Large intestine (tissue), 3 donors: ENCODE measurements around the gene MACROH2A1. TPM values are rescaled to one million over a fixed set of nuclear protein-coding genes. Genes with fewer than 3 reads are reported as not detected.
"Not testable (repeated sequence)": the region's sequence is repeated elsewhere in the genome, so short reads cannot be mapped to it uniquely, and the experiment has no call there.

Source experiments
- DNase-seq, 2 donors: peaks; one replicate each; pipeline versions ENCODE4 v3.0.0 to v3.0.0-alpha.2; 2013
- H3K27ac ChIP-seq: one replicate; pipeline ENCODE4 v1.5.1; 2013; ENCODE audit warnings: low read length
- H3K27me3 ChIP-seq: 2 replicates; pipeline ENCODE4 v1.6.1; 2013; ENCODE audit warnings: low read length; ENCODE audit not compliant: control insufficient read depth, insufficient read depth
- H3K36me3 ChIP-seq: 2 replicates; pipeline ENCODE4 v1.6.1; 2013; ENCODE audit warnings: low read length; ENCODE audit not compliant: control insufficient read depth, insufficient read depth
- H3K4me1 ChIP-seq: one replicate; pipeline ENCODE4 v1.6.1; 2013; ENCODE audit warnings: low read length; ENCODE audit not compliant: control insufficient read depth, insufficient read depth
- H3K4me3 ChIP-seq: one replicate; pipeline ENCODE4 v1.5.1; 2013; ENCODE audit warnings: low read length
- H3K9me3 ChIP-seq: one replicate; pipeline ENCODE4 v1.6.1; 2013; ENCODE audit warnings: mild to moderate bottlenecking, low read depth, low read length, moderate library complexity; ENCODE audit not compliant: control insufficient read depth
- WGBS: methylation state at CpG from one replicate; pipeline ENCODE4 v1.1.5; 2013; ENCODE audit warnings: low lambda C conversion rate; ENCODE audit not compliant: insufficient coverage; 5-methylcytosine and 5-hydroxymethylcytosine counted together
- polyA plus RNA-seq: library from polyadenylated mRNA; unstranded; fragments of 120-200 nt; gene quantifications from one replicate; pipeline ENCODE4 v1.2.1, GENCODE V29; 2013

Gene MACROH2A1
- polyA plus RNA-seq, 1 donor = 312 TPM

DNA sequence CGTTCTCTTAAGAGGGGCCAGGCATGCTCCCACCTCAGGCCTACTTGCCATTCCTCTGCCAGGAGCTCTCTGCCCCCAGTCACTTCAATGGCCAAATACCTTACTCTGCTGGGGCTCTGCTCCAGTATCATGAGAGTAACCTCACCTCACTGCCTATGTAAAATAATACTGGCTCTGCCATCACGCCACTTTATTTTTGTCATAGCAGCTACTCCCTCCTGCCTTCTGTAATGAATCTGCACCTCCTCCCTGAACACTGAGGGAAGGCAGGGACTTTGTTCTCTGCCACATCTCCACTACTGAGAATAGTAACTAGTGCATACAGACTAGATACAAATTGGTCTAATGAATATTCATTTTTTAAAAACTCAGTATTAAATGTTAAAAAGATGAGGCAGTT, 33.8 kb downstream of the MACROH2A1 start:
- H3K27ac ChIP-seq = no peak overlapping the region
- peaks cover 3% of the 10 kb centered on the region for H3K4me1 ChIP-seq
- no CpG with 5 or more reads among the region's 2 CpGs for WGBS
- H3K36me3 ChIP-seq = peaks cover 73% of the 10 kb centered on the region
- no peak overlapping the region for H3K4me3 ChIP-seq
- no peaks in the 10 kb centered on the region for H3K27me3 ChIP-seq
- no peak for DNase-seq
- no peaks in the 10 kb centered on the region for H3K9me3 ChIP-seq

DNA sequence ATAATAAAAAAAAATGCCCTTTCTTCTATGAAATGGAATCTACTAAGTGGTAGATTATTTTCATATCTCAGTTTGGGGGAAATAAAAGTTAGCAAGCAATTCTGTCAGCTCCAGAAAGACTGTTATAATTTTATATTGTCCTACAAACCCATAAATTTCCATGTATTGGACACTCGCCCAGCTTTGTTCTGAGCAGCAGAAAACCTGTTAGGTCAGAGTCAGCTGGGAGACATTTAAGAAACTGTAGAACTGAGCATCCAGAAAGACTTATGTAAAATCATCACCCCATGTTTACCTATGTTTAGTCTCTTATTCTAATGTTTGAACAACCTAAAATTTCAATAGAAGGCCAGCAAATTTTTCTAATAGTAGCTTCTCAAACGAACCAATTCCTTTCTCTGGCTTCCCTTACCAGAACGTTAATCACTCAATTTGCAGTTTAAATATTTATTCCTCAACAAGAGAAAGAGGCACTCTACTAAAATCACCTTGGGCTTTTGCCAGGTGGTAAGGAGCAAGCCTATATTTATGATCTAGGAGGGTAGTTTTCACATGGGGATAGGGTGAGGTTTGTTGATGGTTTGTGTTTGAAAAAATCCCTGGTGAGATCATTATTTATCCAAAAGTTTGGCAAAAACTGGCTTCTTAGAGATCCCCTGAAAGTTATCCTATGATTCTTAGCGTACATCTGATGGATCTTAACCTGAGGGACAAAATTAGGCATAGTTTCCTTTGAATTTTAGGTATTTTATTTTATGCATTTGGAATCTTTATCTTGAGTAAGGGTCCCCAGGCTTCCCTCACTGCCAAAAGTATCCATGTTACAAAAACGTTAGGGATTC, 34.4 kb downstream of the MACROH2A1 start:
- H3K4me3 ChIP-seq = no peak overlapping the region
- peaks cover 73% of the 10 kb centered on the region for H3K36me3 ChIP-seq
- no peaks in the 10 kb centered on the region for H3K9me3 ChIP-seq
- peaks cover 3% of the 10 kb centered on the region for H3K4me1 ChIP-seq
- no peaks in the 10 kb centered on the region for H3K27me3 ChIP-seq
- WGBS = 56% methylated on average over 4 of the region's 5 CpGs
- no peak for DNase-seq
- no peak overlapping the region for H3K27ac ChIP-seq

DNA sequence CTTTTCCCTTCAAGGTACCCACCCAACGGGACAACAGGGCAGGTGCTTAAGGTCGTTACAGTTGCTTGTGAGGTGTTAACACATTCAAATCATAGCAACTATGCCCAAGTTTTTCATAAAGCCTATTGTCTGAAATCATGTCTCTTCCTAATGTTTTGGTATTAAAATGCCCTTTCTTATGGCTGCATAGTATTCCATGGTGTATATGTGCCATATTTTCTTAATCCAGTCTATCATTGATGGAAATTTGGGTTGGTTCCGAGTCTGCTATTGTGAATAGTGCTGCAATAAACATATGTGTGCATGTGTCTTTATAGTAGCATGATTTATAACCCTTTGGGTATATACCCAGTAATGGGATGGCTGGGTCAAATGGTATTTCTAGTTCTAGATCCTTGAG, 35.7 kb downstream of the MACROH2A1 start:
- 100% methylated on average over 1 of the region's 3 CpGs for WGBS
- H3K4me1 ChIP-seq, H3K9me3 ChIP-seq, H3K27ac ChIP-seq, DNase-seq, H3K27me3 ChIP-seq, H3K4me3 ChIP-seq: not testable (repeated sequence)
- H3K36me3 ChIP-seq = peaks cover 69% of the 10 kb centered on the region

DNA sequence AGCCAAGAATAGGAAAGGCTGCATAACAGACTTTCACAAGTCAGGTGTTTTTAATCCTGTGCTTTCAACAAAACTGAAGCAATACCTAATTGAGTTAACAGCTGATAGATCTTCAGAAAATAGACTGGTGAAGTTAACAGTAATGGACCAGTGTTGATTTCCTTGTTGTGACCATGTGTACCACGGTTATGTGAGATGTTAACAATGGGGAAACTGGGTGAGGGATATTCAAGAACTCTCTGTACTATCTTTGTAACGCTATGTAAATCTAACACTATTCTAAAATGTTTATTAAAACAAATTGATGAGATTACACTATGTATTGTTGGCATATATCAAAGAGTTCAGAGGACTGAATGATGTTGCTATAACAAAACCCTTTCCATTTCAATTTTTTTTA, 36.9 kb downstream of the MACROH2A1 start:
- H3K36me3 ChIP-seq = peaks cover 67% of the 10 kb centered on the region
- 100% methylated on average over 1 of the region's 2 CpGs for WGBS
- H3K27ac ChIP-seq = no peak overlapping the region
- H3K9me3 ChIP-seq = no peaks in the 10 kb centered on the region
- no peak overlapping the region for H3K4me3 ChIP-seq
- peaks cover 3% of the 10 kb centered on the region for H3K4me1 ChIP-seq
- DNase-seq = no peak
- no peaks in the 10 kb centered on the region for H3K27me3 ChIP-seq

DNA sequence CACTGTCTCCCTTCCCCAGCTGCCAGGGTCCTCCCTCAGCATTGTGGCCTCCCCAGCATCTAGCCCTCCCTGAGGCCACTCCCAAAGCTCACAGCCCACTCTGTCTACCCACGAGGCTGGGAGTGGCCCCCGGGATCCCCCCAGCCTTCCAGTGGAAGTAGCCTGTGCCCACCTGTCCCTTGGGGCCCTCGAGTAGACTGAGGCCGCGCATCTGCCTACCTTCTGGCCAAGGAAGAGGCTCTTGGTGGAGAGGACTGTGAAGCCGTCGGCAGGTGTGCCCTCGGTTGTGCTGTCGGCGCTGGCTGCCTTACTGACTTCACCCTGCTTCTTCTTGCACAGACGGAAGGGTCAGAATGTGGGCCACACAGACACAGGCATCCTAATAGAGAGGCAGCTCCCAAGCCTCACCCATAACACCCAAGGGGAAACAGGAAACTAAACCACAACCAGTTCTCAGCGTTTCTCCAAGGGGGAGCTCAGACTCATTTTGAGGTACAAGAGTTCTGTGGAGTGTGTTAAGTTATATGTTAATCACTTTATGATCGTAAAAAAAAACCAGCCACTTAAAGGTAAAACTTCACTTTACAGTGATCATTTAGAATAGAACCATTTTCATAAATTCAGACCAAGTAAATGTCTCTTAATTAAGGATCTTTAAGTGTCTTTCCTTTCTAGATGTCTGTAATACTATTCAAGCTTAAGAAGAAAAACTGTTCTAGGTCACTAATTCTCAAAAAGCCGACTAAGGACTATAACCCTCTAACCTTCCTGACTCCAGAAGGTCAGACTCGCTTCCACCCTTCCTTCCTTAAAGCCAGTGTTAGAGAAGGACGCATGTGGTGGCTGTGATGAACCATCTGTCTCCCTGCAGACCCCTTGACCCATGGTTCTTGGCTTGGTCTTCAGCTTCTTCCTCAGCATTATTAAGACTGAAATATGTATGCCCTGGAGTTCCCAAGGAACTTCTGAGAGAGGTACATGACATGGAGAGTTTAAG, 38.5 kb downstream of the MACROH2A1 start:
- Histone ChIP-seq H3K36me3 (peaks cover 65% of the 10 kb centered on the region), H3K27me3 (no peaks in the 10 kb centered on the region), H3K4me1 (peaks cover under 1% of the 10 kb centered on the region), H3K9me3 (no peaks in the 10 kb centered on the region), H3K27ac (no peak overlapping the region), H3K4me3 (no peak overlapping the region)
- 100% methylated on average over 1 of the region's 16 CpGs for WGBS
- no peak for DNase-seq

DNA sequence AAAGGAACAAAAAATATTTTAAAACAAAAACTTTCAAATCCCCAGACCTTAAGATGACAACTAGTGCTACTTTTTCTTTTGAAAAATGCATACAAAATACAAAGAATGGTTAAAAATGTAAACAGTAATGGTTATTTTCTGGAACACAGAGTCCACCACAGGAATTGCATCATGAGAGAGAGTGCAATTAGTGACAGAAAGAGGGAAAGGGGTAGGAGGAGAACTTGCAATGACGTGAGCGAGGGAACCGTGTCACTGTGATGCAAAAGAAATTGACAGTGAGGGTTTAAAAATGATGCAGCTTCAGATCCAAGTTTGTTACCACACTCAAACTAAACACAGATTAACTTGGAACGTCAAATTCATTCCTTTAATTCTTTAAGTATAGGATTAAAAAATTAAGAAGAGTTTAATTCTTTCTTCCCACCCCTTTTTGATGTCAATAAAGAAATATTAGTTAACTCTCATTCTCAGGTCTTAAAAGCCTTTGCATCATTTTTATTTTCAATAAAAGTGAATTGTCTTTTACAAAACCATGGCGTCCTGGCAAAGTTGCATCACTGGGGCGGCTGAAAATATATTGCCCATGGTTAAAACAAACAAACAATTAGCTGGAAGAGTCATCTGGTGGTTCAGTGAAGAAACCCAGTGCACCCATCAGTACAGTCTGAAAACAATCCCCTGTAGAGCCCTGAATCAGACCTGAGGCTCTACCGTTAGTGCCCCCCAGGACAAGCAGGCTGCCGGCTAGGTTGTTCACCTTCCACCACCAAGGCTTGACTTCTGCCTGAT, 39.5 kb downstream of the MACROH2A1 start:
- Histone ChIP-seq H3K4me3 (no peak overlapping the region), H3K4me1 (no peaks in the 10 kb centered on the region), H3K27me3 (no peaks in the 10 kb centered on the region), H3K9me3 (no peaks in the 10 kb centered on the region), H3K27ac (no peak overlapping the region), H3K36me3 (peaks cover 67% of the 10 kb centered on the region)
- no peak for DNase-seq
- WGBS = 70% methylated on average over 2 of the region's 8 CpGs

DNA sequence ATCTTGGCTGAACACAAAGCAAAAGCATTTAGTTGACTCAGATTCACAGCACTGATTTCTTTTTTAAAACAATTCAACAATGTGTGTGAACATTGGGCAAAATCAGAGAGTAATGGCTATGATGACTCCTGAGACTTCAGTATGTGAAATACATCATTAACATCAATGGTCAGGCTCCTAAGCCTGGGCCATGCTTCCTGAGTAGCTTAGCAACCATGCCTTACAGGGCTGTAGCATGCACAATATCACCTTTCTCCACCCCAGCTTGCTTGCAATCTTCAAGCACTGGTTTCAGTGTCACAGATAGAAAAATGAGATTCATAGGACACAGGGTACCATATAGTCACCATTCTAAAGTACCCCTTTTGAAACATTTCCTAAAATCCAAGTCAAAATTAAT, 41.3 kb downstream of the MACROH2A1 start:
- Histone ChIP-seq H3K9me3 (no peaks in the 10 kb centered on the region), H3K4me3 (no peak overlapping the region), H3K27ac (no peak overlapping the region), H3K4me1 (no peaks in the 10 kb centered on the region), H3K27me3 (no peaks in the 10 kb centered on the region), H3K36me3 (peaks cover 77% of the 10 kb centered on the region)
- DNase-seq = no peak

DNA sequence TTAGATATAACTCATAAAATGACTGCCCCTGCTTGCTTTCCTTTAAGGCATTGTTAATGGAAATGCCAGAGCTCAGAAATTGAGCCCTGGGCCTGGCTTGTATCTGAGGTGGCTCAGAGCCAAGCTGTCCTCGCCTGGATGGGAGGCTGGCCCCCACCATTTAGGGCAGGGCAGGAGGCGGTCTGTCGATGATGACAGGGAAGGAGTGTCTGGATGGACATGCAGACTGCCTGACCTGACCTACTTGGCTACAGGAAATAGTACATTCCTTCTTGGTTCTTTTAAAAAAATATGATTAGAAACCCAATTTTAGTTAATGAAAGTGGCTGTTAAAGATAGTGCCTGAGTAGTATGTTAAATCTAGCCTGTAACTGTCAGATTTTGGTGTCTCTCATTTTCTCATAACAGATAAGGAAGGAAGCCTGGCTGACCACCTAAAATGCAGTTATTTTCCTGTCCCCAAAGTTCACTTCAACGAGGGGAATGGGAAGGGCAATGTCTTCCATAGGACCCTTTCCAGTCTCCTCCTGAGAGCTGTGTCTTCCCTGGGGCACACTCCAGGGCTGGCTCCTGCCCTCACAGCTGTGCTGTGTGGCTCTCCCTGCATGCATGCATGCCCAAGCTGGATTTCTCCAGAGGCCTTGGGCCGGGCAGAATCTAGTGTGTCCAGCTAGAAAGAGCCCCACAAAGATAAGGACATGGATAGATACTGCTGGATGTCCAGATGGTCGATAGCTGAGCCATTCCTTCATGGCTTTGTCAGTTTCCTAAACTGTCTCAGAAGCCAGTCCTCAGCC, 42.3 kb downstream of the MACROH2A1 start:
- peaks cover 82% of the 10 kb centered on the region for H3K36me3 ChIP-seq
- DNase-seq = peak in 1 of 2 donors; percentile 23
- no CpG with 5 or more reads among the region's 6 CpGs for WGBS
- no peaks in the 10 kb centered on the region for H3K9me3 ChIP-seq
- no peaks in the 10 kb centered on the region for H3K27me3 ChIP-seq
- no peak overlapping the region for H3K4me3 ChIP-seq
- no peak overlapping the region for H3K27ac ChIP-seq
- no peaks in the 10 kb centered on the region for H3K4me1 ChIP-seq

DNA sequence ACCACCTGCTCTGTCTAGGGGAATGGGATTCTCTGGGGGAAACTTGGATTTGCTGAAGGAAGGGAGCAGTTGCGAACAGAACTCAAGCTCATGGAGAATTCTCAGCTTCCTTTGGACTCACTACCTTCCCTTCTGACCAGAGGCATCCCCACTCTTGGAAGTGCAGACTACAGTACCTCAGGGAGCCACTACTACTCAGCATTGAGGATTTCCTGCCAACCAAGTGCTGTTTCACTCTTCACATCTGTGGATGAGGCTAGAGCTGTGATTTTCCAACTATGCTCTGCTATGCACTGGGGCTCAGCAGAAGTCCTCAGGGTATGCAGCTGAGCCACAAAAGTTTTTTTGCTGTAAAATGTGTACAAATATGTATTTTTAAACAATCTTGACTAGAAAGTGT, 43.9 kb downstream of the MACROH2A1 start:
- no CpG with 5 or more reads among the region's 1 CpG for WGBS
- Histone ChIP-seq H3K9me3 (no peaks in the 10 kb centered on the region), H3K36me3 (peaks cover 82% of the 10 kb centered on the region), H3K4me1 (no peaks in the 10 kb centered on the region), H3K4me3 (no peak overlapping the region), H3K27ac (no peak overlapping the region), H3K27me3 (no peaks in the 10 kb centered on the region)
- DNase-seq = no peak
